ENCODE results near the gene B4GAT1. TPM values are rescaled to one million over a fixed set of nuclear protein-coding genes. Genes with fewer than 3 reads are reported as not detected.

Gene B4GAT1
- total RNA-seq, 1 experiment from 2014 or later, result 6.7 TPM

- POLR2A ChIA-PET, result interaction anchor here (0.7 to 2.2 kb wide), 2 partner anchors 15 to 27 kb away, joined by 4 to 5 read pairs; partner anchors contain the start of gene YIF1A
- H3K4me3 Mint-ChIP-seq (ENCODE audit: unreplicated experiment), result no peak overlapping the region
Measured at GRCh38 chr11:66315921-66316811, 31.3 kb downstream of the B4GAT1 start.

GRCh38 chr11:66315498-66315885 lies 31.9 kb downstream of the B4GAT1 start:
- CTCF ChIA-PET, result interaction anchor here (0.6 to 0.7 kb wide), 2 partner anchors 30 to 122 kb away, joined by 3 read pairs; no protein-coding TSS in a partner anchor
- Mint-ChIP-seq H3K4me1 (ENCODE audit: insufficient read depth, unreplicated experiment) (peaks cover 25% of the 10 kb centered on the region), H3K9me3 (ENCODE audit: unreplicated experiment) (no peaks in the 10 kb centered on the region), H3K27ac (ENCODE audit: low read depth, unreplicated experiment) (peak overlapping the region; percentile 77), H3K27me3 (ENCODE audit: insufficient read depth, unreplicated experiment) (no peaks in the 10 kb centered on the region), H3K4me3 (ENCODE audit: unreplicated experiment) (peak overlapping the region; percentile 16), H3K36me3 (ENCODE audit: insufficient read depth, unreplicated experiment) (no peaks in the 10 kb centered on the region)
- BruUV-seq (replicated peaks), result no TSS peak
- intact Hi-C loops (cut with micrococcal nuclease), result no loop called here
- POLR2A ChIA-PET, result interaction anchor here (0.7 kb wide), 1 partner anchor 27 kb away, joined by 5 read pairs; the partner anchor contains the start of gene YIF1A
- no peak for TF ChIP-seq CTCF (IDR thresholded peaks at IDR 0.05; ENCODE audit: unreplicated experiment)
- no peak for DNase-seq (ENCODE audit: unreplicated experiment)

More at GRCh38 chr11:66315921-66316811, 31.3 kb downstream of the B4GAT1 start:
- no peak for DNase-seq (ENCODE audit: unreplicated experiment)
- intact Hi-C loops (cut with micrococcal nuclease), result no loop called here
- Mint-ChIP-seq H3K4me1 (ENCODE audit: insufficient read depth, unreplicated experiment) (peaks cover 25% of the 10 kb centered on the region), H3K36me3 (ENCODE audit: insufficient read depth, unreplicated experiment) (no peaks in the 10 kb centered on the region), H3K27me3 (ENCODE audit: insufficient read depth, unreplicated experiment) (no peaks in the 10 kb centered on the region), H3K27ac (ENCODE audit: low read depth, unreplicated experiment) (peak overlapping the region; percentile 77), H3K9me3 (ENCODE audit: unreplicated experiment) (no peaks in the 10 kb centered on the region)
- BruUV-seq (replicated peaks), result no TSS peak
- CTCF ChIA-PET, result interaction anchor here (0.6 kb wide), 1 partner anchor 121 kb away, joined by 3 read pairs; no protein-coding TSS in a partner anchor
- TF ChIP-seq CTCF (IDR thresholded peaks at IDR 0.05; ENCODE audit: unreplicated experiment), result no peak

GRCh38 chr11:66314561-66315497 lies 32.6 kb downstream of the B4GAT1 start:
- CTCF ChIA-PET, result interaction anchor here (0.7 kb wide), 1 partner anchor 31 kb away, joined by 3 read pairs; no protein-coding TSS in a partner anchor
- DNase-seq (ENCODE audit: unreplicated experiment), result no peak
- peak overlapping the region; percentile 16 for H3K4me3 Mint-ChIP-seq (ENCODE audit: unreplicated experiment)
- H3K9me3 Mint-ChIP-seq (ENCODE audit: unreplicated experiment), result no peaks in the 10 kb centered on the region
- intact Hi-C loops (cut with micrococcal nuclease), result no loop called here
- BruUV-seq (replicated peaks), result no TSS peak
- peaks cover 25% of the 10 kb centered on the region for H3K4me1 Mint-ChIP-seq (ENCODE audit: insufficient read depth, unreplicated experiment)
- POLR2A ChIA-PET, result interaction anchor here (0.7 to 1.0 kb wide), 2 partner anchors 14 to 26 kb away, joined by 4 to 5 read pairs; partner anchors contain the start of gene YIF1A
- no peaks in the 10 kb centered on the region for H3K27me3 Mint-ChIP-seq (ENCODE audit: insufficient read depth, unreplicated experiment)
- no peak for TF ChIP-seq CTCF (IDR thresholded peaks at IDR 0.05; ENCODE audit: unreplicated experiment)
- H3K27ac Mint-ChIP-seq (ENCODE audit: low read depth, unreplicated experiment), result peak overlapping the region; percentile 77
- no peaks in the 10 kb centered on the region for H3K36me3 Mint-ChIP-seq (ENCODE audit: insufficient read depth, unreplicated experiment)

Measured in MCF 10A (cell line).